NCI-H2171 (cell line): ENCODE data around the gene TMPO.
A peak's percentile ranks its signal among the peaks of the same experiment; 100 is the strongest.
"Not testable (repeated sequence)": the region's sequence is repeated elsewhere in the genome, so short reads cannot be mapped to it uniquely, and the experiment has no call there.

ENCODE experiments used
- DNase-seq: peaks from one replicate; lab custom pipeline; 2025; lab: John Stamatoyannopoulos, UW

TMPO gene, protein sequence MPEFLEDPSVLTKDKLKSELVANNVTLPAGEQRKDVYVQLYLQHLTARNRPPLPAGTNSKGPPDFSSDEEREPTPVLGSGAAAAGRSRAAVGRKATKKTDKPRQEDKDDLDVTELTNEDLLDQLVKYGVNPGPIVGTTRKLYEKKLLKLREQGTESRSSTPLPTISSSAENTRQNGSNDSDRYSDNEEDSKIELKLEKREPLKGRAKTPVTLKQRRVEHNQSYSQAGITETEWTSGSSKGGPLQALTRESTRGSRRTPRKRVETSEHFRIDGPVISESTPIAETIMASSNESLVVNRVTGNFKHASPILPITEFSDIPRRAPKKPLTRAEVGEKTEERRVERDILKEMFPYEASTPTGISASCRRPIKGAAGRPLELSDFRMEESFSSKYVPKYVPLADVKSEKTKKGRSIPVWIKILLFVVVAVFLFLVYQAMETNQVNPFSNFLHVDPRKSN

DNA sequence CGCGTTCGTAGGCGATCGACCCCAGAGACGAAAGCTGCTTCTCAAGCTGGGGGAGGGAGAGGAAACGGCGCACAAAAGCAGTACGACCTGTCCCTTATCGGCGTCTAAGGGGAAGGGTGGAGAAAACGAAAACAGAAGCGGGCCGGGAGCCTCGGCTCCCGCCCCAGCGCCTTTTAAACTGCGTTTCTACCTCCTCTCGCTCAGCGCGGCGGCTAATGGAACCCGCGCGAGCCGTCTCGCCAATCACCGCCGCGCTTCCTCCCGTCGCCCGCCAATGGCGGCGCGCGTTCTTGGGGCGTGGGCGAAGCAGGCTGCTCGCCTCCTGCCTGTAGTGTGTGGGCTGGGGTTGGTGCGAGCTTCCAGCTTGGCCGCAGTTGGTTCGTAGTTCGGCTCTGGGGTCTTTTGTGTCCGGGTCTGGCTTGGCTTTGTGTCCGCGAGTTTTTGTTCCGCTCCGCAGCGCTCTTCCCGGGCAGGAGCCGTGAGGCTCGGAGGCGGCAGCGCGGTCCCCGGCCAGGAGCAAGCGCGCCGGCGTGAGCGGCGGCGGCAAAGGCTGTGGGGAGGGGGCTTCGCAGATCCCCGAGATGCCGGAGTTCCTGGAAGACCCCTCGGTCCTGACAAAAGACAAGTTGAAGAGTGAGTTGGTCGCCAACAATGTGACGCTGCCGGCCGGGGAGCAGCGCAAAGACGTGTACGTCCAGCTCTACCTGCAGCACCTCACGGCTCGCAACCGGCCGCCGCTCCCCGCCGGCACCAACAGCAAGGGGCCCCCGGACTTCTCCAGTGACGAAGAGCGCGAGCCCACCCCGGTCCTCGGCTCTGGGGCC lies at the start of gene TMPO:
Gene TMPO, plus strand, starts transcription at position 304 of the 824 bp plus-strand sequence. Its CDS starts 278 bp downstream, at position 582.
- peak; percentile 90 for DNase-seq

DNA sequence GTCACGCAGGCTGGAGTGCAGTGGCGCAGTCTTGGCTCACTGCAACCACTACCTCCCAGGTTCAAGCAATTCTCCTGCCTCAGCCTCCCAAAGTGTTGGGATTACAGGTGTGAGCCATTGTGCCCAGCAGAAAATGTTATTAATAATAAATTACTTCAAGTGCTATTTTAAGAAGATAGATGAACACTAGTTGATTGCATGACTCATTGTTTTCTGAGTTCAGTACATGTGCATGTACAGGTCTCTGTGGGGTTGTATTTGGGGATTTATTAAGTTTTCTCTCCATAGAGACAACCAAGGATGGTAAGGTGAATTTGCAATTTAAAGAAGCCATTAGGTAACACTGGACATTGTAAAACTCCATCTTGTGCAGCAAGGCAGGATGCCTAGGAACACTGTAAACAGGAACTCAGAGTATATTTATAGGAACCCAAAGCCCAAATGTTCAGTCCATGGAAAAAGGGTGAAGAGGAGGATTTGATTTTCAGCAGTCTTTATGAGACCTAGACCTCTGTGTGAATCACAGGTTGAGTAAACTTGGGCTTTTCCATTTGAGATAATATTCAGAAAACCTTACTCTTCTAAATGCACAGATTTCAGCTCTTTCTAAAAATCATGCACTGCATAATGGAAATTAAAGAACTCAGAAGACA lies 49.3 kb upstream of the TMPO start:
- no peak for DNase-seq

DNA sequence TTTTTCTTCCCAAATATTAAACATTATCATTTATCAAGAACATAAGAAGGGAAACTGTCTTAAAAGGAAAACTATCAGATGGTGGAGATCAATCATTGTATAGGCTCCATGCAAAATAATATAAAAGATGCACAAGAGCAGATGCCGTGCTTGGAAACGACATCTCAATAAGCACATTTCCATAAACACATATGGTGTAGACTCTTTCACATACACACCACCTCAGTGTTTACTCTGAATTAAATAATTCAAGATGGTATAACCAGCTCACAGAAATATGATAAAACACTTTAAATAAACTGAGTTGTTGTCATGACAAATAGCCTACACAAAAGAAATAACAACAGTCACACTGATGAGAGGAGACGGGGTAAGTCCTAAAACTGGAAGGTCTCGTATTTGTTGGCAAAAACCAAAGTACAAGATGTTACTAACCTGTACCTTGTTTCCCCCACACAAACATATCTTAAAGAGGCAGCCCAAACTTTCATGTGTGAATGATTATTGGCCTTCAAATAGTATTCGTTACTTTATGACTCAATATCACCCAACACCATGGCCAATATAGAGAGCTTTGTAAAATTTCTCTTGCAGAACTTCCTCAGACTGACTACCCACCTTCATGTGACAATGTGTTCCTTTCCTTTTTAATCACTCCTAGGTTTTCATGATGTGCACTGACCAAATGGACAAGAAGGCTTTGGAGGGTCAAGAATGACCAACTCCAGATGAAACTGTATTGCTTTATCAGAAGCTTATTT lies 48.6 kb upstream of the TMPO start:
- no peak for DNase-seq

DNA sequence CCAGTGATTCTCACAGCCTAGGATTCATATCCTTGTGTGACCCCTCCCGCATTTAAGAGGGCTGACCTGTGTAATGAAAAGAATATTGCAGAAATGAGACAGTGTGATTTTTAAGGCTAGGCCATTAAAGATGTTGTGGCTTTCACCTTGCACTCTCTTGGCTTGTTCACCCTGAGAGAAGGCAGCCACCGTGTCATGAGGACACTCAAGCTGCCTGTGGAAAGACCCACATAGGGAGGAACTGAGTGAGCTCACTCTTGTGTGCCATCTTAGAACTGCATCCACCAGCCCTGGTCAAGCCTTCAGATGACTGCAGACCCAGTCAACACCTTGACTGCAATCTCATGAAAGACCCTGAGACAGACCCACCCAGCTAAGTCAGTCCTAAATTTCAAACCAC lies 46.3 kb upstream of the TMPO start:
- no peak for DNase-seq

DNA sequence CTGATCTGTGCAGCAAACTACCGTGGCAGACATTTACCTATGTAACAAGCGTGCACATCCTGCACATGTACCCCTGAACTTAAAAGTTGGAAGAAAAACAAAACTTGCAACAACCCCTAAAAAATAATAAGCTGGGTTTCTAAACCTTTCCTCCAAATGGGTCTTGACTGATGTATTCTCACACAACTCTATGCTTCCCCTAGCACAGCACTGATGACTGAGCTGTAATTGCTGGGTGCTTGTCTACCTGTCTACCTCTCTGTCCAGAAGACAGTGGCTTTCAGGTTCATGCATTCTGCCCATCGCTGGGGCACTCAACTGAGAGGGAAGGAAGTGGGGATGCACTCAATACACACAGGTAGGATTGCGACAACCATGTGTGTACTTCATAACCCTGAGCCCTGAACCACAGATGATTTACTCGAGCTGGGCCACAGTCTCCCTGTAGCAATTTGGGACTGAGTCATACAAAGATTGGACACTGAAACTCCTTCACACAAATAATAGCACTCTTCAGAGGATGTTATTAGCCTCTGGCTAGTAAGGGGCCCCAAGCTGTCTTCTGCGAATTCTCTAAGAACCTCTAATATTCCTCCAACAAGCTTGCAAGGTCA lies 44.8 kb upstream of the TMPO start:
- no peak for DNase-seq

DNA sequence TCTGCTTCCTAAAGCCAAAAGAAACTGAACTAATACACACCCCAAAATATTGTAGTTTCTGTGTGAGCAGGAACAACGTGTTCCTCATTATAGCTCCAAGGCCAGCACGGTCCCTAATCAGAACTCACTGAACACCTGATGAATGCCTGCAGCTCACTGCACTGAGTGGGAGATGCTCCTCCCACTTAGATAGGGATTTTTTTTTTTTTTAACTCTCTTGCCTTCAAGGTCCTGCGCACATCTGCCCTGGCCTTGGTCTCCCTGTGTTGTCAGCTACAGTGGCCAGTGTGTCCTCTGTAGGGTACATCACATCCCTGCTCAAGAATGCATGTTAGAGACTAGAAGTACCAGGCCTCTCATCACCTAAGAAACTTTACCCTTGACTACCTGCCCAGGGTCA lies 44.3 kb upstream of the TMPO start:
- no peak for DNase-seq

DNA sequence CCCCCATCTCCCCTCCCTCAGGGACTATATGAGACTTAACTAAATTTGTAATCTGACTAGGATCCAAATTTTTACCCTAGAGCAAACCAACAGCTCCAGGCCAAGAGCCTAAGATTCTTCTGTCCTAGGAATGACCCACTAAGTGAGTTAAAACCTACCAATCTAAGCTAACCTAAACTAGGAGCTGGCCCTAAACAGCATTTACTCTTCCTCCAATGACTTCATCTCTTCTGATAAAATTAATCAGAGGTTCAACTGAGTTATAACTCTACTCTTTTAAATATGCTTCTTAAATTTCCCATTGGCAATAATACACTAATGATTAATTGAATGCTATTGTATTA lies 39.9 kb upstream of the TMPO start:
- DNase-seq, result no peak

DNA sequence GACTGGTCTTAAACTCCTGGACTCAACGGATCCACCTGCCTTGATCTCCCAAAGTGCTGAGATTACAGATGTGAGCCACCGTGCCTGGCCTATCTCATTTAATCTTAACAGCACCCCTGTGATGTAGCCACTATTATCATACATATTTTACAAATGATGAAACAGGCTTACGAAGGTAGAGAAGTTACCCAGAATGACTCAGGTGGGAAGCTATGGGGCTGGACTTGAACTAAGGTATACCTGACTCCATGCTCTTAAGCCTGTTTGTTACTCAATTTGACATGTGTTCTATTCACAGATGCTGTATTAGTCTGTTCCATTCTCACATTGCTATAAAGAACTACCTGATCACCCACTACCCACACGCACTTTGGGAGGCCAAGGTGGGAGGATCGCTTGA lies 36.8 kb upstream of the TMPO start:
- DNase-seq, result no peak

DNA sequence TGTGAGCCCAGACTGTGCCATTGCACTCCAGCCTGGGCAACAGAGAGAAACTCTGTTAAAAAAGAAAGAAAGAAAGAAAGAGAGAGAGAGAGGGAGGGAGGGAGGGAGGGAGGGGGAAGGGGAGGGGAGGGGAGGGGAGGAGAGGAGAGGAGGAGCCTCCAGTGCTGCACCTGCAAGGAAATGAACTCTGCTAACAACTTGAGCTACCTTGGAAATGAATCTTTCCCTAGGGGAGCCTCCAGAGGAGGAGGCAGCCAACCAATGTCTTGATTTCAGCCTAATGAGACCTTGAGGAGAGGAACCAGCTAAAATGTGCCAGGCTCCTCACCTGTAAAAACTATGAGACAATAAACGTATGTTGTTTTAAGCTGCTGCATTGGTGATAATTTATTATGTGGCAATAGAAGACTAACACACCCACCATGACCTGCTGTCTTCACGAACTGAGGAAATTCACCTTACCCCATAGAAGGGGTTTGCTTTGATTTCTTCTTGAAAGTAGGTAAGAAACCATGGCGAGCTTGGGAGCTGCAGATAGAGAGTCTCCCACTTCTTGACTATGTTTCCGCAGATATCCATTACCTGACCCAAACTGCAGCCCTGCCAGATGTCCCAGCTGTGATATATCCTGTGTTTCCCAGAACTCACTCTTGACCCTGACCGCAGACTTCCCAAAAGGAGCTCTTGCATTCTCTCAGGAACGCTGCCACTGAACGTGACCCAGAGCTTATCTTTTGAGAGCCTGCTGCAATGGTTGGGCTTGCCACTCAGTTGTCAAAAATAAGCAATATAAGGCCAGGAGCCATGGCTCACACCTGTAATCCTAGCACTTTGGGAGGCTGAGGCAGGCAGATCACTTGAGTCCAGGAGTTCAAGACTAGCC lies 31.5 kb upstream of the TMPO start:
- DNase-seq, result peak; percentile 9

DNA sequence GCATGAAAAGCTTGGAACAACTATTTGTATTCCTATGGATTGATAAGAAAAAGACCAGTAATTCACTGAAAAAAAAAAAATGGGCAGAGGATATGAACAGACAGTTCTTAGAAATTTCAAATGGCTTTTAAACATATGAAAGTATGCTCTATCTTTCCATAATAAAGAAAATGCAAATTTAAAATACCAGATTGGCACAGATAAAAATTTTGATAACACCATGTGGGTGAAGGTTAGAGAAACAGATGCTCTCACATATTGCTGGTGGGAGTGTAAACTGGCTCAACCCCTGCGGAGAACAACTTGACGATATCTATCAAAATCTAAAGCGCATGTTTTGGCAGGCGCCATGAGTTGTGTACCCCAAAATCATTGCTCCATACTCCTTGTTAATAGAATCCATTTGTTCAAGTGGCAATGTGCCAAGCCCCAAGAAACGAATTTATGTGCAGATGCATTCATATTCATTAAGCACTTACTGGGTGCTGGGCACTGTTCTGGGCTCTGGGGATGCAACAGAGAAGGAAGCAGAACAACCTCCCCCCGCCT lies 29.5 kb upstream of the TMPO start:
- DNase-seq, result peak; percentile 51

DNA sequence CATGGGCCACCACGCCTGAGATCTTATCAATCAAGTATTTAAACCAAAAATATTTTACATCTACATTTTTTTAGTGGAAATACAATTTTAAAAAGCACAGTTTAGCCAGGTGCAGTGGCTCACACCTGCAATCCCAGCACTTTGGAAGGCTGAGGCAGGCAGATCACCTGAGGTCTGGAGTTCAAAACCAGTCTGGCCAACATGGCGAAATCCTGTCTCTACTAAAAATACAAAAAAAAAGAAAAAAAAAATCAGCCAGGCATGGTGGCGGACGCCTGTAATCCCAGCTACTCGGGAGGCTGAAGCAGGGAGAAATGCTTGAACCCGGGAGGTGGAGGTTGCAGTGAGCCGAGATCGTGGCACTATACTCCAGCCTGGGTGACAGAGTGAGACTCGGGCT lies 27.0 kb upstream of the TMPO start:
- DNase-seq, result not testable (repeated sequence)

DNA sequence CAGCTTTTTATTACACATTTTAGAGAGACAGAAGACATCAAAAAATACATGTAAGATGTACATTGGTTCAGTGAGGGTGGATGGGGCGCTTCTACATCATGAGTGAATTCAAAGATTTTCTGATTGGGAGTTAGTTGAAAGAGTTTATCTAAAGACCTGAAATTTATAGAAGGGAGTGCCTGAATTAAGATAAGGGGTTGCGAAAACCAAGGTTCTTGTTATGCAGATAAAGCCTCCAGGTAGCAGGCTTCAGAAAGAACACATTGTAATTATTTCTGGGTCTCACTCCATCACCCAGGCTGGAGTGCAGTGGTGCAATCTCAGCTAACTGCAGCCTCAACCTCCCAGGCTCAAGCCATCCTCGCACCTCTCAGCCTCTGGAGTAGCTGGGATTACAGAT lies 26.2 kb upstream of the TMPO start:
- no peak for DNase-seq

DNA sequence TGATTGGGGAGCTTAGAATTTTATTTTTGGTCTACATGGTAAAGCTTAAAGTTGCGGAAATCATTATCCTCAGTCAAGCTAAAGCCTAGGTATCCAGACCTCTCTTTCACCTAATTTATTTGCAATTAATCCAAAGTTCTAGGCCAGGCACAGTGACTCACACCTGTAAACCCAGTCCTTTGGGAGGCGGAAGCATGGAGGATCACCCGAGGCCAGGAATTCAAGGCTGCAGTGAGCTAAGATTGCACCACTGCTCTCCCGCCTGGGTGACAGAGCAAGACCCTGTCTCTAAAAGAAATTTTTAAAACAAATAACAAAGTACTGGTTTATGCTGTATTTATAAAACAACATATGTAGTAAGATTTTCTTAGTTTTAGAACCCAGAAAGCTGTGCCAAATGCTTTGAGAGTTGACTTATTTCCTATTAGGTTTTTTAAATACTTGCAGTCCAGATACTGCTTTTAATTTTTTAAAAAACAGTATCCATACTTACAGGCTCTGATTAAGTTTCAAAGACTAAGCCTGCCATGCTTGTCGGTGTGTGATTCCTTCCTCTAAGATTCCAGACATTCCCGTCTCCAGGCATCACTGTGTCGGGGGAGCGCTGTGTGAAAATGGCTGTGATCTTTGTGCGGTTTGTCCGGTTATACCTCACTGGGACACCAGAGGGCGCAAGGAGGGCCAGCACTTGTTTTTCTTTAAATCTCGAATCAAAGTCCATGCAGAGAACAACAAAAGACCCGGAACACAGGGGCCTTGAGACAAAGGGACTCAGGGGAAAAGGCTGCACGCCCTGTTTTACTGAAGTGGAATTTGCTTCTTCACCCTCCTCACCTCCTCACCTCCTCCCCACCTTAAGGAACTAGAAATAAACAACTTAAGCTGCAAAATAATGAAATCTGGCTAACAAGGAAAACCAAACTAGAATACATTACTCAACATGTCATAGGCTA lies 24.6 kb upstream of the TMPO start:
- DNase-seq, result peak; percentile 80

DNA sequence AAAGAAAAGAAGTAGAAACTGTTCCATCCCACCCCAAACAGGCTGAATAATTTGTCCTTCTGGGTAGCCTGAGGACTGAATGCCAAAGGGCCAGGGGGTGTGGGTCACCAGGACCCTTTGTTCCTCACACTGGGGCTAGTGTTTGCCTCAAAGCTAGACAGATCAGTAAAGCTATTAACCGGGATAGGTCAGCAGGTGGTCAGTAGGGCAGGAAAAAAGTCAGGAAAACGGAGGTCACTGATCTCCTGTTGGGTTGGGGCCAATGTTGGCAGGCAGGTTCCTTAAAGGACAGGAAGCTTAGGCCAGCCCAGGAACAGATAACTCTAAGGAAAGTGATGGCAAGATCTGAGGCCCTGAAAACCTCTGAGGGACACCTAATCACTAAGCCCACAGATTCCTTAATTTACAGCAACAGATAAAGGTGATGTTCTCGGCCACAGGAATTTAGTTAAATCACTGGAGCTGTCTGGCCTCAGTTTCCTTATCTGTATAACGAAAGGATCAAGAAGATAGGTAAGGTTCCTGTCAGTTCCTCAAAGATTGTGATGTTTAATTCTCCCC lies 22.7 kb upstream of the TMPO start:
- no peak for DNase-seq

DNA sequence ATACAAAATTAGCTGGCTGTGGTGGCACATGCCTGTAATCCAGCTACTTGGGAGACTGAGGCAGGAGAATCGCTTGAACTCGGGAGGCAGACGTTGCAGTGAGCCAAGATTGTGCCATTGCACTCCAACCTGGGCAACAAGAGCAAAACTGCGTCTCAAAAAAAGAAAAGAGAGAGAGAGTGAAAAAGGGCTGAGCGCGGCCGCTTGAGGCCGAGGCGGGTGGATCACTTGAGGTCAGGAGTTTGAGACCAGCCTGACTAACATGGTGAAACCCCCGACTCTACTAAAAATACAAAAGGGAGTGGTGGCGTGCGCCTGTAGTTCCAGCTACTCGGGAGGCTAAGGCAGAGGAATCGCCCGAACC lies 14.1 kb upstream of the TMPO start:
- DNase-seq, result not testable (repeated sequence)

DNA sequence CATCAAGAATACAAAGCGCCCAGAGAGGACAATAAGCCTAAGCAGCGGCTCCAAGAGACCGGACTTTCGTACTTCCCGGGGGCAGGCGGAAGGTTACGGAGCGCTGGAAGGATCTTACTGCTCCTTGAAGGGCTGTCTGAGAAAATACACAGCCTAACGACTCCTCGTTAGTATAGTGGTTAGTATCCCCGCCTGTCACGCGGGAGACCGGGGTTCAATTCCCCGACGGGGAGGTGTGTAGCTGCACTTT lies 12.1 kb upstream of the TMPO start:
- peak; percentile 67 for DNase-seq

DNA sequence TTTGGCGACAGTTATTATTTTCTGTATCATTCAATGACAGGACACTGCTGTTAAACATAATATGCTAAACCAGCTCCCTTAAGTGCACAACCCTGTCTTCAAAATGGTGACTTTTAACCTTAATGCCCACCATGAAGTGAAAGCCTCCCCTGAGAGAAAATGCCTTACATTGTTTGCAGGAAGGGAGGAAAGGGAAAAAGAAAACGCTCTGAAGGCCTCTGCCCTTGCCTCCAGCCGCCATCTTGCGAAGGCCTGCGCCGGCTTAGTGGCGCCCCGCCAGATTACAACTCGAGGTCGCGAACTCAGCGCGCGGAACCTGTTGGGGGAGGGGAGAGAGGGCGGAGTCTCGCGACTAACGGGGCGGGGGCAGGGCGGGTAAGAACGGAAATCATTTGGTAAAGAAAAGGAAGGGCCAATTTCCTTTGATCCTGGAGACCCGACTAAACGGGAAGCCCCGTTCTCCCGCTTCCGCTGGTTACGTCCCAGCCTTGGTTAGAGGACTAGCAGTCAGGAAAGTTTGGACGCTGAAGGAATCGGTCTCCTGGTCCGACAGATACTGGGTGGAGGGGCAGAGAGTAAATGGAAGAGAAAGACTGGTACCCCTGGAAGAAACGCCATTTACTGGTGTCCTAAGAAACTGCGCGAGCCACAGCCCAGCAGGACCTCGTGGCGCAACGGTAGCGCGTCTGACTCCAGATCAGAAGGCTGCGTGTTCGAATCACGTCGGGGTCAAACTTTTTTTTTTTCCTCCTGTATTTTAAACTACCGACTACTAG lies 11.6 kb upstream of the TMPO start:
- peak; percentile 93 for DNase-seq

DNA sequence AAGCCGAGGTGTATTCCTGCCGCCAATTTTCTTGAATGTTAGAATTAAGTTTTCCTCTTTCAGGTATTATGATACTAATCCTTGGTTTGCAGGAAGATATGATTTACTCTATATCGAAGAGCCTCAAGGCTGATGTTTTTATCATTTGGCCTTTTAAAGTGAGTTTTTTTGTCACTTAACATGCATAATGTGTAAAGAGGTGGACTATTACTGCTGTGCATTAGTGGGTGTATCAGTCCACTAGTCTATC lies 11.1 kb upstream of the TMPO start:
- no peak for DNase-seq

DNA sequence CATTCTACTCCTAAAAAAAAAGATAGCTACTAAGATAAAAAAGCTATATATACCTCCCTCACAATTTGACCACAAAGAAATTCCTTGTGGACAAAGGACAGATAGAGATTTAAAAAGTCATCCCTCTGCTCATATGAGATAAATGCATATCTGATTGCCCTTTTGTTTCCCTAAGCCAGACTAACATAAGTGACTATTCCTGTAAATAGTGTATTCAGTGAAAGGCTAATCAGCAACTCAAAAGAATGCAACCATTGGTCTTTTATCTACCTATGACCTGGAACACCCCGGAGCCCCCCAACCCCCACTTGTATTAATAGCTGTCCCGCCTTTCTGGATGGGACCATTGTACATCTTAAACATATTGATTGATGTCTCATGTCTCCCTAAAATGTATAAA lies 6.3 kb upstream of the TMPO start:
- no peak for DNase-seq
